HPDE6-E6E7 (cell line): ENCODE results near the gene GPR32.
"Not testable (repeated sequence)": the region's sequence is repeated elsewhere in the genome, so short reads cannot be mapped to it uniquely, and the experiment has no call there.

Experiments
- DNase-seq: peaks from one replicate; pipeline ENCODE4 v3.0.0; 2011; ENCODE audit warnings: missing footprints; ENCODE audit errors: extremely low spot score

The GPR32 gene

GRCh38 chr19:50749490-50749889 lies 20.8 kb upstream of the GPR32 start:
- no peak for DNase-seq

GRCh38 chr19:50750010-50750409 lies 20.3 kb upstream of the GPR32 start:
- DNase-seq: no peak

GRCh38 chr19:50753879-50754278 lies 16.4 kb upstream of the GPR32 start:
- no peak for DNase-seq

- DNase-seq: not testable (repeated sequence)
These were observed 14.0 kb upstream of the GPR32 start for GRCh38 chr19:50756244-50756643.

GRCh38 chr19:50757624-50758023 lies 12.6 kb upstream of the GPR32 start:
- DNase-seq: not testable (repeated sequence)

- DNase-seq: not testable (repeated sequence)
These were observed 11.2 kb upstream of the GPR32 start for GRCh38 chr19:50759076-50759475.

GRCh38 chr19:50759886-50760285 lies 10.4 kb upstream of the GPR32 start:
- DNase-seq: no peak

- not testable (repeated sequence) for DNase-seq
These were observed 8.8 kb upstream of the GPR32 start for GRCh38 chr19:50761501-50761900.

GRCh38 chr19:50763521-50763920 lies 6.7 kb upstream of the GPR32 start:
- not testable (repeated sequence) for DNase-seq

- DNase-seq: no peak
These were observed 5.9 kb upstream of the GPR32 start for GRCh38 chr19:50764409-50764808.

- DNase-seq: not testable (repeated sequence)
These were observed 3.5 kb upstream of the GPR32 start for GRCh38 chr19:50766746-50767145.

- not testable (repeated sequence) for DNase-seq
These were observed 3.0 kb upstream of the GPR32 start for GRCh38 chr19:50767263-50767662.

- DNase-seq: no peak
These were observed 2.0 kb upstream of the GPR32 start for GRCh38 chr19:50768277-50768676.

- no peak for DNase-seq
These were observed 624 bp downstream of the GPR32 start for GRCh38 chr19:50770888-50771287.

- DNase-seq: no peak
These were observed 2.2 kb downstream of the GPR32 start for GRCh38 chr19:50772476-50772875.

GRCh38 chr19:50772912-50773311 lies 2.6 kb downstream of the GPR32 start:
- DNase-seq: not testable (repeated sequence)

GRCh38 chr19:50773454-50773853 lies 3.2 kb downstream of the GPR32 start:
- DNase-seq: not testable (repeated sequence)

GRCh38 chr19:50776131-50776530 lies 5.9 kb downstream of the GPR32 start:
- no peak for DNase-seq

GRCh38 chr19:50777261-50777660 lies 7.0 kb downstream of the GPR32 start:
- no peak for DNase-seq

- no peak for DNase-seq
These were observed 7.6 kb downstream of the GPR32 start for GRCh38 chr19:50777830-50778303.

- DNase-seq: no peak
These were observed 8.7 kb downstream of the GPR32 start for GRCh38 chr19:50778906-50779430.

GRCh38 chr19:50779504-50780457 lies 9.5 kb downstream of the GPR32 start:
- DNase-seq: no peak
